Embryonic facial prominence (tissue), 1 donor: ENCODE data around the gene MAST2.
"Not testable (repeated sequence)": the region's sequence is repeated elsewhere in the genome, so short reads cannot be mapped to it uniquely, and the experiment has no call there.

Experiments used
- DNase-seq: peaks from one replicate; pipeline ENCODE4 v3.0.0-alpha.2; 2016; ENCODE audit errors: extremely low spot score

The MAST2 gene

DNA sequence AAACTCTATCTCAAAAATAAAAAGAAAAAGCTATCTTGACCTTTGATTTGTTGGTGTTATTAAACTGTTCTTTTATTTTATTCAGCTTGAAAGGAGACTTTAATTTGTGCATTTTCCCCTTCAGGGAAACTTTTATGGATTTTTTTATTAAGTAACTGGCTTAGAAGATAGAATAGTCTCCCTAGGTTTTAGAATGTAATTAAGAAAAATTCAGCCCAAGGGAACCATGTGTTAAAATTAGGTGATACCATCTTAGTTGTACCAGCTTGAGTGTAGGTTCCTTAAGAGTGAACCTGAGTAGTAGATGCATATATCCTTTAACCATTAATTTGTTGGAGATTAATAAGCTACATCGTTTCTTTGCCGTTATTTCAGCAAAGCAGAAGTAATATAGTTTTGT is 11.4 kb downstream of the MAST2 start:
- DNase-seq, result no peak

DNA sequence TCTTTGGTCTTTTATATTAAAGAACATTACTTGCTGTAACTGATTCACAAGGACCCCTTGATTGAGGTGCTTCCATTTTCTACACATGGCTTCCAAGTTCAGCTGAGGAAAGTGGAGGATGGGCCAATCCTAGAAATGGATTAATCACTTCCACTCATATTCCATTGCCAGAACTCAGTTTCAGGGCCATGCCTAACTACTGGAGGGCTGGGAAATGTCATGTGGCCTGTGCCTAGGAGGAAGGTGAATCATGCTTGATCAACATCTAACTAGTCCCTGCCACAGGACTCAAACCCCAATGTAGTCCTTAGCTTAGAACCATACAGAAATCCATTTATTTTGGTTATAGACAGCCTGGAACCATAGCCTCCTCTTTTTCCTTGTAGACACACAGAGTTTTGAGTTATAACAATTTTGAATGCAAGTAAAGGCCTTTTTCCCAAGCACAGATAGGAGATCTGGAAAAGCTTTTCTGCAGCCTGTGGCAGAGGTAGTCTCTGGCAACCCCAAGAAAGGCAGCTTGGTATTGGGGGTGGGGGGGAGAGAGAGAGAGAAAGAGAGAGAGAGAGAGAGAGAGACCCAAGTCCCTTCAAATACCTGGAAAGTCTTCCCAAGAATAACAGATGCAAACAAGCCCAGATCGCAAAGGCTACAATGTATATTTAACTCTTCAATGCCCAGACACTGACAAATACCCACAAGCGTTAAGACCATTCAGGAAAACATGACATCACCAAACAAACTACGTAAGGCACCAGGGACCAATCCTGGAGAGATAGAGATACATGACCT is 12.5 kb downstream of the MAST2 start:
- no peak for DNase-seq

GRCh38 chr1:45820173-45820572 is 16.8 kb downstream of the MAST2 start:
- DNase-seq, result no peak

GRCh38 chr1:45820788-45821187 is 17.4 kb downstream of the MAST2 start:
- DNase-seq, result no peak

DNA sequence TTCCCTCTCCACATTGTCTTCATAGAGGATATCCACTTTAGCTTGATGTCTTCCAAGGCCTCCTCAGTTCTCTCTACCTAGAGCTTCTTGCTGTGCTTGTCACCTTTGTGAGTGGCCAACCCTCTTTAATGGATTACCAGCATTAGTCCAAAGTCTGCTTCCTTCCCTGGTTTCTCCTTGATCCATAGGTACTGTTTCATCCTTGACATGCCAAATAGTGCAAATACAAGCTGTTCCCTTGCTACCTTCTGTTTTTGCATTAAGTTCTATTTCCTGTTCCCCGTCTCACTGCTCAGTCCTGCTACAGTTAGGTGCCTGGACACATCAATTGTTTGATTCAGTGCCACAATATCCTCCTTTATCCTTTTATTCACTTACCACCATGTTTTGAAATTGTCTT is 19.2 kb downstream of the MAST2 start:
- no peak for DNase-seq

- no peak for DNase-seq
Measured at GRCh38 chr1:45824607-45825006, 21.2 kb downstream of the MAST2 start.

- no peak for DNase-seq
Measured at GRCh38 chr1:45827256-45827655, 23.8 kb downstream of the MAST2 start.

DNA sequence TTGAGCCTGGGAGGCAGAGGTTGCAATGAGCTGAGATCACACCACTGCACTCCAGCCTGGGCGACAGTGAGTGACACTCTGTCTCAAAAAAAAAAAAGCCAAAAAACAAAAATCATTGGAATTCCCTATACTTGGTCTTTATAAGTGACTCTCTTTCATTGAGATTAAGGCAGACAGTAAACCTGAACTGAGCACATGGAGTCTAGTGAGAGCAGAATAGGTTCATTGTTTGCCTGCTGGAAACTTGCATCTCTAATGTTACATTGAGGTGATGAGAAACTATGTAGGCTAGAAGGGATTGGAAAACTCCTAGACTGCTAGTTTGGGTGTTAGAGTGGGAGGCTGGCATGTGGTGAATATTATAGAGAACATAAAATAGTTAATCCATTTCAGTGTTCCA is 25.4 kb downstream of the MAST2 start:
- DNase-seq, result no peak

DNA sequence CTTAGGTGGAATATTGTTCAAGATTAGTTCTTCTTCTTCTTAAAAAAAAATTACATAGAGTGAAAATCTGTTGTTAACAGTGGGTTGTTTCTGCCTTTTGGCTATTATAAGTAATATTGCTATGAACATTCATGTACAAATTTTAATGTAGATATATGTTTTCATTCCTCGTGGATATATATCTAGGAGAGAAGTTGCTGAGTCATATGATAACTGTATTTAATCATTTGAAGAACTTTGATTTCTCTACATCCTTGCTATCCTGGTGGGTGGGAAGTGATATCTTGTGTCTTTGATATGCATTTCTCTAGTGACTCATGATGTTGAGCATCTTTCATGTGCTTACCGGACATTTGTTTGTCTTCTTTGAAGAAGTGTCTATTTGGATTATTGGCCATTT is 29.9 kb downstream of the MAST2 start:
- no peak for DNase-seq

- DNase-seq, result no peak
Measured at GRCh38 chr1:45834689-45835088, 31.3 kb downstream of the MAST2 start.

- DNase-seq, result no peak
Measured at GRCh38 chr1:45836451-45836850, 33.0 kb downstream of the MAST2 start.

- DNase-seq, result not testable (repeated sequence)
Measured at GRCh38 chr1:45836861-45837260, 33.4 kb downstream of the MAST2 start.

- DNase-seq, result not testable (repeated sequence)
Measured at GRCh38 chr1:45838322-45838721, 34.9 kb downstream of the MAST2 start.

GRCh38 chr1:45840704-45841103 is 37.3 kb downstream of the MAST2 start:
- no peak for DNase-seq

GRCh38 chr1:45842786-45843185 is 39.4 kb downstream of the MAST2 start:
- no peak for DNase-seq

- no peak for DNase-seq
Measured at GRCh38 chr1:45843474-45843905, 40.1 kb downstream of the MAST2 start.

DNA sequence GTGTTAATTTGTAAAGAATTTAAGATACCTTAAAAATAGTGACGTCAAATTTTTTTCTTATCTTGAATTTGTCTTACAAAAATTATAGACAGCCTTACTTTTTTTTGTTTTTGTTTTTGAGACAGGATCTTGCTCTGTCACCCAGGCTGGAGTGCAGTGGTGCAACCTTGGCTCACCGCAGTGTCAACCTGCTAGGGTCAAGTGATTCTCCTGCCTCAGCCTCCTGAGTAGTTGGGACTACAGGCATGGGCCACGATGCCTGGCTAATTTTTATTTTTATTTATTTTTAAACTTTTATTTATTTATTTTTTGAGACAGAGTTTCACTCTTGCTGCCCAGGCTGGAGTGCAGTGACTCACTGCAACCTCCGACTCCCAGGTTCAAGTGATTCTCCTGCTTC is 40.6 kb downstream of the MAST2 start:
- not testable (repeated sequence) for DNase-seq

DNA sequence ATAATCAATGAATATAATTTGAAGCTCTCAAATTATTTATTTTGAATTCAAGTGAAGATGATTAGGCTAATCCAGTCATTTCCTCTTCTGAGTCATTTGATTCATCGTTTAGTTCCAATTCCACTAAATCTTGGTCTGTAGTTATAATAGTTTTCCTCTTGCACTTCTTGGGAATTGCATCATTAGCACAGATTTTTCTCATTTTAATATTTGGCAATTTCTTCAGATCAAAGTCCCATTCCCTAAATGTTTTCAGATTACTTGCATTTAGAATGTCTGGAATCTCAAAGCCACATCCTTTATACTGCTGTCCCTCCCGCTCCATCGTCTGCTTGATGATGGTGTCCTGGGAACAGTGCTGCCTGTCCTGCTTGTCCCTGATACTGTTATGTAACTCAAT is 43.5 kb downstream of the MAST2 start:
- DNase-seq, result no peak

DNA sequence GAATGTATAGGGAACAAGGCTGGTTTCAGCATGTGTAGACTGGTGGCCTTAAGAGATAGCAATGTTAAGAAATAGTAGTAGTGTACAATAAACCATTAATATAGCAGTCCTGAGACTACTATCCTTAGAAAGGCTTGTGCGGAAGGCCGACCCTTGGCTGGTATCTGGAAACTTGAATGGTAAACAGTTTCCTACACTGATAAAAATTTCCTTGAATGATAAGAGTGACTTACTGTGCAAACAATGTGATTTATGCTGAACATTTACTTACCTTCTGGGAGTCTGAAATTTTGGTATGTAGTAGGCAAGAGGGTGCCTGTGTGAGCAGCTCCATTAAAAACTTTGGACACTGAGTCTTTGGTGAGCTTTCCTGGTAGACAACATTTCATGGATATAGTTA is 44.7 kb downstream of the MAST2 start:
- no peak for DNase-seq

DNA sequence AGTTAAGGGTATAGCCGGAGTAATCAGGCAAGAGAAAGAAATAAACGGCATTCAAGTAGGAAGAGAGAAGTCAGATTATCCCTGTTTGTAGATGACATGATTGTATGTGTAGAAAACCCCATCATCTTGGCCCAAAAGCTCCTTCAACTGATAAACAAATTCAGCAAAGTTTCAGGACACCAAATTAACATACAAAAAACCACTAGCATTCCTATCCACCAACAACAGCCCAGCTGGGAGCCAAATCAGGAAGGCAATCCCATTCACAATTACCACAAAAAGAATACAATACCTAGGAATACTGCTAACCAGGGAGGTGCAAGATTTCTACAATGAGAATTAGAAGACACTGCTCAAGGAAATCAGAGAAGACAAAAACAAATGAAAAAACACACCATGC is 45.3 kb downstream of the MAST2 start:
- no peak for DNase-seq

DNA sequence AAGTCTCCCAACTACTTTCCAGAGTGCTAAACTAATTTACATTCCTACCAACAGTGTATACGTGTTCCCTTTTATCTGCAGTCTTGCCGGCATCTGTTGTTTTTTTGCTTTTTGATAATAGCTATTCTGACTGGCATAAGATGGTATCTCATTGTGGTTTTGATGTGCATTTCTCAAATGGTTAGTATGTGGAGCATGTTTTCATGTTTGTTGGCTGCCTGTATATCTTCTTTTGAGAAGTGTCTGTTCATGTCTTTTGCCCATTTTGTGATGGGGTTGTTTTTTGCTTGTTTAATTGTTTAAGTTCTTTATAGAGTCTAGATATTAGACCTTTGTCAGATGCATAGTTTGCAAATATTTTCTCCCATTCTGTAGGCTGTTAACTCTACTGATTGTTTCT is 46.6 kb downstream of the MAST2 start:
- DNase-seq, result no peak

GRCh38 chr1:45854724-45855123 is 51.3 kb downstream of the MAST2 start:
- DNase-seq, result no peak

GRCh38 chr1:45857101-45857700 is 53.8 kb downstream of the MAST2 start:
- no peak for DNase-seq
